ENCODE data around the gene ANGEL1. TPM values are rescaled to one million over a fixed set of nuclear protein-coding genes. Genes with fewer than 3 reads are reported as not detected.
A peak's percentile ranks its signal among the peaks of the same experiment; 100 is the strongest.

Gene ANGEL1
- total RNA-seq, 1 donor from 2014 or later = 22.6 TPM

GRCh38 chr14:76761960-76762410 is 50.7 kb downstream of the ANGEL1 start:
- H3K27ac Mint-ChIP-seq (ENCODE audit: unreplicated experiment) = peak overlapping the region; percentile 48

DNA sequence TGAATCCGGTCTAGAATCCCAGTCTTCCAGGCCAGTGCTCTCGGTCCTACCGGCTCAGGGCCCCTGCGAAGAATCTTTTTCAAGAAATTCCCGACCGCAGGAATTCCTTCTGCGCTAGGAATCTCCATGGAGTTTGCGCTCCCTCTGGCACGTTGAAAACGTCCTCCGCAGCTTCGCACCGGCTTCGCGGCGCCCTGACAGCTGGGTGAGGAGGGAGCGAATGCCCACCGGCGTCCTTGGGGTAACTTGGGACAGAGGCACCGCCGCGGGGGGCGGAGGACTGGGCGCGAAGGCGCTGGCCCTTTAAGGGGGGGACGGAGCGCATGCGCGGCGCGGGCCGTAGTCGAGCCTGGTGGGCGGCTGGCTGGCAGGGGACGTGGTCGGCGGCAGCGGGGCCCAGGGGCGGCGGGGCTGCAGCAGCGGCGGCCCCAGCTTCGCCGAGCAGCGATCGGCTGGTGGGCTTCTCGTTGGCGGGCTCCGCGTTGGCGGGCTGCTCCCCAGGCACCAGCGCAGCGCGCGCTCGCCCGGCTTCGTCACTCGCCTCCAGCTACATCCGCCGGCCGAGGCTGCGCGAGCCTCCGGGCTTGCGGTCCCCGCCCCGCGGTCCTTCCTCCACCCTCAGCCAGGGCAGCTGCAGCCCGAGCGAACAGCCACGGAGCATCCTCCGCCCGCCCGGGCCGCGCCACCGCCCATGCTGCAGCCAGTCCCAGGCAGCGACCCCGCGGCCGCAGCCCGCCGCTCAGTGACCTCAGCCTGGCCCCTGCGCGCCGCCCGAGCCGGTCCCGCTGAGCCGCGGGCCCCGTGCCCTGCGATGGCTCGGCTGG is 51.3 kb downstream of the ANGEL1 start, which contains the start of gene VASH1:
TSS of gene VASH1 (plus strand) at position 333 of the 824 bp plus-strand sequence. CDS start 1,354 bp downstream, outside the sequence.
- peaks cover 22% of the 10 kb centered on the region for H3K36me3 Mint-ChIP-seq (ENCODE audit: low read depth, unreplicated experiment)
- no peaks in the 10 kb centered on the region for H3K9me3 Mint-ChIP-seq (ENCODE audit: unreplicated experiment)
- TF ChIP-seq, protein P1, sequence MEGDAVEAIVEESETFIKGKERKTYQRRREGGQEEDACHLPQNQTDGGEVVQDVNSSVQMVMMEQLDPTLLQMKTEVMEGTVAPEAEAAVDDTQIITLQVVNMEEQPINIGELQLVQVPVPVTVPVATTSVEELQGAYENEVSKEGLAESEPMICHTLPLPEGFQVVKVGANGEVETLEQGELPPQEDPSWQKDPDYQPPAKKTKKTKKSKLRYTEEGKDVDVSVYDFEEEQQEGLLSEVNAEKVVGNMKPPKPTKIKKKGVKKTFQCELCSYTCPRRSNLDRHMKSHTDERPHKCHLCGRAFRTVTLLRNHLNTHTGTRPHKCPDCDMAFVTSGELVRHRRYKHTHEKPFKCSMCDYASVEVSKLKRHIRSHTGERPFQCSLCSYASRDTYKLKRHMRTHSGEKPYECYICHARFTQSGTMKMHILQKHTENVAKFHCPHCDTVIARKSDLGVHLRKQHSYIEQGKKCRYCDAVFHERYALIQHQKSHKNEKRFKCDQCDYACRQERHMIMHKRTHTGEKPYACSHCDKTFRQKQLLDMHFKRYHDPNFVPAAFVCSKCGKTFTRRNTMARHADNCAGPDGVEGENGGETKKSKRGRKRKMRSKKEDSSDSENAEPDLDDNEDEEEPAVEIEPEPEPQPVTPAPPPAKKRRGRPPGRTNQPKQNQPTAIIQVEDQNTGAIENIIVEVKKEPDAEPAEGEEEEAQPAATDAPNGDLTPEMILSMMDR (IDR thresholded peaks at IDR 0.05; ENCODE audit: unreplicated experiment) = no peak
- peak within 1 kb of the TSS; percentile 97 for H3K4me3 Mint-ChIP-seq (ENCODE audit: unreplicated experiment)
- peaks cover 48% of the 10 kb centered on the region for H3K4me1 Mint-ChIP-seq (ENCODE audit: unreplicated experiment)
- peak within 1 kb of the TSS; percentile 84 for H3K27ac Mint-ChIP-seq (ENCODE audit: unreplicated experiment)
- peak; percentile 68 for DNase-seq (ENCODE audit: low spot score)
- H3K27me3 Mint-ChIP-seq (ENCODE audit: unreplicated experiment) = peaks cover 13% of the 10 kb centered on the region

More at GRCh38 chr14:76761960-76762410, 50.7 kb downstream of the ANGEL1 start:
- TF ChIP-seq, protein P1 (IDR thresholded peaks at IDR 0.05; ENCODE audit: unreplicated experiment) = no peak
- H3K4me1 Mint-ChIP-seq (ENCODE audit: unreplicated experiment) = peaks cover 52% of the 10 kb centered on the region
- DNase-seq (ENCODE audit: low spot score) = no peak
- H3K4me3 Mint-ChIP-seq (ENCODE audit: unreplicated experiment) = peak overlapping the region; percentile 97
- H3K27me3 Mint-ChIP-seq (ENCODE audit: unreplicated experiment) = peaks cover 15% of the 10 kb centered on the region
- peaks cover 22% of the 10 kb centered on the region for H3K36me3 Mint-ChIP-seq (ENCODE audit: low read depth, unreplicated experiment)
- no peaks in the 10 kb centered on the region for H3K9me3 Mint-ChIP-seq (ENCODE audit: unreplicated experiment)

- H3K36me3 Mint-ChIP-seq (ENCODE audit: low read depth, unreplicated experiment) = peaks cover 18% of the 10 kb centered on the region
- peaks cover 45% of the 10 kb centered on the region for H3K4me1 Mint-ChIP-seq (ENCODE audit: unreplicated experiment)
- H3K27ac Mint-ChIP-seq (ENCODE audit: unreplicated experiment) = peak overlapping the region; percentile 84
- H3K4me3 Mint-ChIP-seq (ENCODE audit: unreplicated experiment) = peak overlapping the region; percentile 92
- TF ChIP-seq, protein P1 (IDR thresholded peaks at IDR 0.05; ENCODE audit: unreplicated experiment) = no peak
- H3K9me3 Mint-ChIP-seq (ENCODE audit: unreplicated experiment) = no peaks in the 10 kb centered on the region
- peaks cover 15% of the 10 kb centered on the region for H3K27me3 Mint-ChIP-seq (ENCODE audit: unreplicated experiment)
- DNase-seq (ENCODE audit: low spot score) = no peak
Measured at GRCh38 chr14:76760331-76761135, 52.1 kb downstream of the ANGEL1 start.

- TF ChIP-seq, protein P1 (IDR thresholded peaks at IDR 0.05; ENCODE audit: unreplicated experiment) = no peak
- Mint-ChIP-seq H3K4me3 (ENCODE audit: unreplicated experiment) (no peak overlapping the region), H3K9me3 (ENCODE audit: unreplicated experiment) (no peaks in the 10 kb centered on the region), H3K27ac (ENCODE audit: unreplicated experiment) (no peak overlapping the region), H3K27me3 (ENCODE audit: unreplicated experiment) (peaks cover 15% of the 10 kb centered on the region), H3K4me1 (ENCODE audit: unreplicated experiment) (peaks cover 40% of the 10 kb centered on the region), H3K36me3 (ENCODE audit: low read depth, unreplicated experiment) (peaks cover 14% of the 10 kb centered on the region)
- DNase-seq (ENCODE audit: low spot score) = no peak
Measured at GRCh38 chr14:76759589-76759988, 53.1 kb downstream of the ANGEL1 start.
